Colonic mucosa (tissue), 4 donors: Measurements from ENCODE around the gene FOXA1. TPM values are rescaled to one million over a fixed set of nuclear protein-coding genes. Genes with fewer than 3 reads are reported as not detected.

Source experiments
- DNase-seq: peaks from one replicate; pipeline ENCODE4 v3.0.0-alpha.2; 2020
- H3K27ac ChIP-seq: fragments of 200-600 bp; one replicate; pipeline ENCODE4 v1.8.0; 2021
- H3K27me3 ChIP-seq: fragments of 200-600 bp; one replicate; pipeline ENCODE4 v1.8.0; 2021
- H3K36me3 ChIP-seq: fragments of 200-600 bp; one replicate; pipeline ENCODE4 v1.8.0; 2021
- H3K4me1 ChIP-seq: fragments of 200-600 bp; one replicate; pipeline ENCODE4 v1.8.0; 2021; ENCODE audit warnings: mild to moderate bottlenecking
- H3K4me3 ChIP-seq: fragments of 200-600 bp; one replicate; pipeline ENCODE4 v1.8.0; 2021
- H3K9ac ChIP-seq, 2 donors: one replicate each; pipeline ENCODE4 v1.7.0; 2013; ENCODE audit warnings: control low read depth in 2 of 2, low read depth in 2 of 2, low read length in 2 of 2
- H3K9me3 ChIP-seq: fragments of 200-600 bp; one replicate; pipeline ENCODE4 v1.8.0; 2021
- CTCF ChIP-seq: fragments of 200-600 bp; IDR thresholded peaks from one replicate; pipeline ENCODE4 v1.8.0; 2022; ENCODE audit warnings: antibody characterized with exemption, mild to moderate bottlenecking
- intact Hi-C: fragments of 100-400 bp; cut with DNase I; formaldehyde crosslinking; loops from one replicate; pipeline ENCODE4 v1.14.1; 2022
- total RNA-seq, 2 donors: library from RNA; stranded (reverse); fragmentation: NEBNext Ultra II Directional in 1 of 2; extraction: Animal tissue kit (Norgen Biotek cat#: 25700) in 1 of 2; gene quantifications; one replicate each; pipeline ENCODE4 v1.2.1, GENCODE V29; 2021
- donor health status: healthy.
- donor health status: DM: no; HTN: no; CAD: no.
- donor health status: DM: no; HTN: no; CAD: no.

The FOXA1 gene
- total RNA-seq, 2 donors from 2014 or later: 70.5 to 87.7 TPM

GRCh38 chr14:37595809-37596621, 966 bp upstream of the FOXA1 start:
- Histone ChIP-seq H3K9me3 (no peaks in the 10 kb centered on the region), H3K27ac (peak overlapping the region; percentile 89), H3K27me3 (peaks cover 42% of the 10 kb centered on the region), H3K4me3 (peak overlapping the region; percentile 54), H3K4me1 (peaks cover 3% of the 10 kb centered on the region), H3K36me3 (no peaks in the 10 kb centered on the region), H3K9ac (peak overlapping the region; percentile 83 to 89)
- peak; percentile 94 for DNase-seq
- TF ChIP-seq CTCF: no peak
- intact Hi-C loops: no loop called here

- H3K4me3 ChIP-seq: peak overlapping the region; percentile 54
- H3K9ac ChIP-seq: peak overlapping the region; percentile 89 to 96
- no peaks in the 10 kb centered on the region for H3K9me3 ChIP-seq
- peak overlapping the region; percentile 91 for H3K27ac ChIP-seq
- peaks cover 33% of the 10 kb centered on the region for H3K27me3 ChIP-seq
- TF ChIP-seq CTCF: peak; percentile 70
- no peaks in the 10 kb centered on the region for H3K4me1 ChIP-seq
- DNase-seq: peak; percentile 91
- no peaks in the 10 kb centered on the region for H3K36me3 ChIP-seq
- intact Hi-C loops: loop anchor here (5.0 kb wide), 1 partner anchor 347 kb away; no protein-coding TSS in a partner anchor
Observed at GRCh38 chr14:37594238-37594970, 645 bp downstream of the FOXA1 start.

DNA sequence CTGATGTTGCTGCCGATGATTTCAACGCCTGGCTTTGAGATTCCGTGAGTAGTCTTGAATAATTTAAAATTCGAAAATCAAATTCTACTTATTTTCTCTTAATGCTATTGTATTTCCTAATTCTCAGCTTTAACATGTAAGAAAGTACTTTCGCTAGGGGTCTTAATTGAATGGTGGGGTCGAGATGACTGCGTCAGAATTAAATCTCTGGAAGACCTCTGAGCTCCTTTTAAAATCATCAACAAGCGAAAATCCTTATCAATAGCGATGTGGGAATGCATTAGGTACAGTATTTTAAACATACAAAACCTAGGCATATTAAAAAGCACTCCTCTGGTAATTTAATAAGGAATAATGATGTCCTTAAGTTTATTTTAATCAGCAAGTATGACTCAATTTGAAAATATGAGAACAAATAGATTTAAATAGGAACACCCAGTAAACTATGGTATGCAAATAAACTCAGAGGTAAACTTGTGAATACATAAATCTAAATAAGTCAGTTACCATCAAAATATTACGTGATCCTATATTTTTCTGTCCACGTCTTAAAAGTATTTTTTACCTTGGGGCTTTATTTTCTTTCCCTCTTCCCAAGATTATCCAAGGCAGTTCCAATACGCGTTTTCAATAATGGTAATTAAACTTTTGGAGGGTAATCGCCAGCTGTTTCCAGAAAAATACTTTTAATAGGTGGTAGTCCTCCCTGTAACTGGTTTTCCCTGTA, 1.4 kb downstream of the FOXA1 start:
- H3K9me3 ChIP-seq: no peaks in the 10 kb centered on the region
- H3K9ac ChIP-seq: peak overlapping the region; percentile 68 to 96
- peak overlapping the region; percentile 91 for H3K27ac ChIP-seq
- no peaks in the 10 kb centered on the region for H3K4me1 ChIP-seq
- no peak for DNase-seq
- no peak for TF ChIP-seq CTCF
- no peaks in the 10 kb centered on the region for H3K36me3 ChIP-seq
- intact Hi-C loops: loop anchor here (5.0 kb wide), 1 partner anchor 346 kb away; no protein-coding TSS in a partner anchor
- peak overlapping the region; percentile 54 for H3K4me3 ChIP-seq
- peaks cover 27% of the 10 kb centered on the region for H3K27me3 ChIP-seq

DNA sequence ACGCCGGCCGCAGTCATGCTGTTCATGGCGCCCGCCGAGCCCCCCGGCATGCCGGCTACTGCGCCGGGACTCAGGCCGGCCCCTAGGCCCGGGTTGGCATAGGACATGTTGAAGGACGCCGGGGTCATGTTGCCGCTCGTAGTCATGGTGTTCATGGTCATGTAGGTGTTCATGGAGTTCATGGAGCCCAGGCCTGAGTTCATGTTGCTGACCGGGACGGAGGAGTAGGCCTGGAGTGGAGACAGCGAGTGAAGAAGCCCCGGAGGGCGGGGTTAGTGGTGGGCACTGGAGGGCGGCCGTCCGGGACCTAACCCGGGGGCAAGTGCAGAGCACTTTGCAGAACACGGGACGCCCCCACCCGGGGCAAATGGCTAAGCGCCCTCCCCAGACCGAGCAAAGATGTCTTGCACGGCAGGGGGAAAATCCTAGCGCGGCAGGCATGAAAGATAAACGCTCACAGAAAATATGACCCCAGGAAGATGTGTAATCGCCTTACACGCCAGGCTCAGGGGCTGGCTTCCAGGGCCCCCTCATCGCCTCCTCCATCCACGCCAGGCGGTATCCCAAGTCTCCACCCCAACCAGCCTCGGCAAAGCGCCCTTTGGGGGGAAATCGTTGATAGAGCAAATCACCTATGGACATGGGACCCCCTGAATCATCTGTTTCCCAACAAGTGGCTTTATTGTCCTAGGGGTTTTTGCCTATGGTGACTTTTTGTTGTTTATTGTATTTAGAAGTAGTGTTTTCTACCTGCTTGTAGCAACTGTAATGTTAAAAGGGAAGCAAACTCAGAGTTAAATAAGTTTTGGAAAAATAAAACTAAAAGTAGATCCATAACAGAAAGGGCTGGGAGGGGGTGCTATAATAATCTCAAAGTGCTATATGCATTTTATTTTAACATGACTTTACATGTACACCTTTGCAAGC, 2.3 kb downstream of the FOXA1 start:
- intact Hi-C loops: loop anchor here (5.0 kb wide), 1 partner anchor 345 kb away; no protein-coding TSS in a partner anchor
- DNase-seq: peak; percentile 50
- H3K4me1 ChIP-seq: no peaks in the 10 kb centered on the region
- H3K27ac ChIP-seq: peak overlapping the region; percentile 58
- no peaks in the 10 kb centered on the region for H3K9me3 ChIP-seq
- peaks cover 21% of the 10 kb centered on the region for H3K27me3 ChIP-seq
- peak overlapping the region; percentile 68 to 96 for H3K9ac ChIP-seq
- TF ChIP-seq CTCF: no peak
- no peaks in the 10 kb centered on the region for H3K36me3 ChIP-seq
- peak overlapping the region; percentile 54 for H3K4me3 ChIP-seq
